Stimulated activated naive B cell treated with anti-CD40 and anti-IgM and Interleukin-4, amounts not matched to agents 10 μg/mL and 1 μg/mL and 100 μg/mL, for 72 hours (primary cell): ENCODE data around the gene KLHDC8B.

Experiments
- ATAC-seq, 2 donors: fragments of 150-1000 bp; cut with Tn5 transposase; replicated peaks; 2 replicates each; pipeline ENCODE4 v1.10.0; 2021; ENCODE audit warnings: moderate library complexity in 1 of 2
- DNase-seq: peaks from one replicate; pipeline ENCODE4 v3.0.0; 2021
- H3K27ac Mint-ChIP-seq: one replicate; pipeline ENCODE4 v1.8.0; 2022; ENCODE audit warnings: mild to moderate bottlenecking, mixed read lengths
- H3K27me3 Mint-ChIP-seq, 2 donors: one replicate each; pipeline ENCODE4 v1.8.0; 2022; ENCODE audit warnings: mixed read lengths in 2 of 2
- H3K36me3 Mint-ChIP-seq, 2 donors: one replicate each; pipeline ENCODE4 v1.8.0; 2022; ENCODE audit warnings: mixed read lengths in 2 of 2, mild to moderate bottlenecking in 1 of 2
- H3K4me1 Mint-ChIP-seq, 2 donors: one replicate each; pipeline ENCODE4 v1.8.0; 2022; ENCODE audit warnings: mixed read lengths in 2 of 2, mild to moderate bottlenecking in 1 of 2
- H3K4me3 Mint-ChIP-seq, 2 donors: one replicate each; pipeline ENCODE4 v1.8.0; 2022; ENCODE audit warnings: mild to moderate bottlenecking in 2 of 2, mixed read lengths in 2 of 2, moderate library complexity in 1 of 2
- H3K9me3 Mint-ChIP-seq, 2 donors: one replicate each; pipeline ENCODE4 v1.8.0; 2022; ENCODE audit warnings: mixed read lengths in 2 of 2, mild to moderate bottlenecking in 1 of 2

Gene KLHDC8B

DNA sequence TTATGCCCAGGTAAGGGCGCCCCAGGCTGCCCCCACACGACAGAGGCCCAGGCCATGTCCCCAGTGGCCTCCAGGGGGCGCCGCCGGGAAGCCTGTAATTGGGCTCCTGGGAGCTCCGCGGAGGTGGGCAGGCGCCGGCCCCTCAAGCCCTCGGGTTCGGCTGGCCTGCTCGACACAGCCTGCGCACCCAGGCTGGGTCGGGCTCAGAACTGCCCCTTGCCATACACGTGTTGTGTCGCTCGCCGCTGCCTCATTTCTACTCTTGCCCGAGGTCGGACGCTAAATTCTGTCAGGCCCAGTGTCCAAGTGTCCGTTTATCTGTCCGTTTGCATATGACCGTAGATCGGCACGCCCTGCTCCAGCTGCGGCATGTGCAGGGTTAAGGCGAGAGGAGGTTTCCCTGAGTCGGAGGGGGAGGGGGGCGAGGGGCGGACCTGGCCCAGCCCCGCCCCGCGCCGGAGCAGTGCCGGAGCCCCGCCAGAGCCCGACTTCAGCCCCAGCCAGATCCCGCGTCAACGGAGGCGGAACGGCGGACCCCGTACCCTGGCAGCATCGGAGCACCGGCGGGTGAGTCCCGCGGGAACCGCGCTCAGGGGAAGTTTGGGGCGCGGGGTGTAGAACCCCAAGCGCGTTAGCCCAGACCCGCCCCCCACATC is at the start of gene KLHDC8B:
Gene KLHDC8B, plus strand, starts transcription at position 480 of the 656 bp plus-strand sequence. CDS start 1,172 bp downstream, outside the sequence.
- peaks cover 0 to 5% of the 10 kb centered on the region in 2 donors for H3K27me3 Mint-ChIP-seq
- H3K9me3 Mint-ChIP-seq: no peaks in the 10 kb centered on the region
- peak within 1 kb of the TSS; percentile 85 to 88 for H3K4me3 Mint-ChIP-seq
- H3K36me3 Mint-ChIP-seq: no peaks in the 10 kb centered on the region
- peak; percentile 64 for DNase-seq
- ATAC-seq: peak; percentile 86 to 89
- peak within 1 kb of the TSS; percentile 51 for H3K27ac Mint-ChIP-seq
- H3K4me1 Mint-ChIP-seq: peaks cover 10 to 21% of the 10 kb centered on the region in 2 donors

- ATAC-seq: no peak
- Mint-ChIP-seq H3K36me3 (peaks cover 10% of the 10 kb centered on the region in 2 donors), H3K9me3 (no peaks in the 10 kb centered on the region), H3K27me3 (no peaks in the 10 kb centered on the region), H3K4me3 (peak overlapping the region; percentile 39 to 88), H3K27ac (peak overlapping the region; percentile 94), H3K4me1 (peaks cover 10 to 23% of the 10 kb centered on the region in 2 donors)
- DNase-seq: no peak
Observed at GRCh38 chr3:49122022-49122421, 49.4 kb upstream of the KLHDC8B start.

DNA sequence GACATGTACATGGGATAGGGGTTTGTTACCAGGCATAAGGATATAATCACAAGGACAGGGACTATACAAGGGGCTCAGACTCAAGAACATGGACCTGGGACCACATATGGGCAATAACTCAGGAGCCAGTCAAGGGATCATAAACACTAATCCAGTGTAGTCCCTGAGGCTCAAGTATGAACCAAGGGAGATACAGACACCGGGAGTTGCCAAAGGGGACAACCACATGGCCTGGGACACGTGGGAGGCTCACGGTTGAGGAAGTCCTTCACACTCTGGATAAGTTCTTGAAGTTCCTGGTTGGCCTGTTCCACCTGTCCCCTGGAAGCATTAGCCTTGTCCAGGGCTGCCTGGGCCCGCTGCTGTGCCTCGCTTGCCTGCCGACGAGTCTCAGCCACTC is 48.9 kb upstream of the KLHDC8B start:
- no peaks in the 10 kb centered on the region for H3K27me3 Mint-ChIP-seq
- H3K27ac Mint-ChIP-seq: no peak overlapping the region
- H3K36me3 Mint-ChIP-seq: peaks cover 8 to 10% of the 10 kb centered on the region in 2 donors
- no peak for ATAC-seq
- H3K4me3 Mint-ChIP-seq: no peak overlapping the region
- peaks cover 10 to 23% of the 10 kb centered on the region in 2 donors for H3K4me1 Mint-ChIP-seq
- no peak for DNase-seq
- H3K9me3 Mint-ChIP-seq: no peaks in the 10 kb centered on the region

DNA sequence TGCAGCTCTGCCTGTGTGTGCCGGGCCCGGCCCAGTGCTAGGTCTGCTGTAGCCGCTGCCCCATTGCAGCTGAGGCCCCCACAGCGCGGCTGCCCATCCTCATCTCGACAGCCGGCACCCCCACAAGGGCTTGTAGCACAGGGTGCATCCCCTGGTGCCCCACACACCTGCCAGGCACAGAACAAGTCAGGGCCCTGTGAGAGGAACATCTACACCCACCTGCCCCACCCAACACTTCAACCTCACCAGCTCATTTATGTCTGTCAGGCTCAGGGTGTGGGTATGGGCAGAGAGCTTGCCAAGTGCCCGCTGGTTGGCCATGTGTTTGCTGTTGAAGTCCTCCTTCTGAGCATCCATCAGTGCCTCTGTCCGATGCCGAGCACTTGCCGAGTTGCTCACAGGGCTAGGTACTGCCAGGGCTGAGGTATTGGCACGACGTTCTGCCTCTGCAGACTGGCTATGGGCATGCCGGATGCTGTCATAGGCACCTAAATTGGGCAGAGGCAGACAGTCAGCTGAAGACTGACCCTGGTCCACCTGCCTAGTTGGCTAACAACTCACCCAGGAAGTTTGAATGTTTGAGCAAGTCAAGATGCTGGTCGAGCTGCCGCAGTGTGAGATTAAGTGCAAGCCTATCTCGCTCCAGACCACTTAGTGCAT is 48.4 kb upstream of the KLHDC8B start:
- no peak overlapping the region for H3K4me3 Mint-ChIP-seq
- ATAC-seq: no peak

GRCh38 chr3:49123687-49124086 is 47.7 kb upstream of the KLHDC8B start:
- Mint-ChIP-seq H3K36me3 (peaks cover 4 to 6% of the 10 kb centered on the region in 2 donors), H3K27me3 (no peaks in the 10 kb centered on the region), H3K4me3 (no peak overlapping the region), H3K4me1 (peaks cover 10 to 23% of the 10 kb centered on the region in 2 donors), H3K27ac (no peak overlapping the region), H3K9me3 (no peaks in the 10 kb centered on the region)
- DNase-seq (no peak), ATAC-seq (no peak)

More for the DNA sequence above, 48.4 kb upstream of the KLHDC8B start:
- Mint-ChIP-seq H3K9me3 (no peaks in the 10 kb centered on the region), H3K36me3 (peaks cover 4 to 6% of the 10 kb centered on the region in 2 donors), H3K27ac (no peak overlapping the region), H3K27me3 (no peaks in the 10 kb centered on the region), H3K4me1 (peaks cover 10 to 23% of the 10 kb centered on the region in 2 donors)
- no peak for DNase-seq

- no peaks in the 10 kb centered on the region for H3K27me3 Mint-ChIP-seq
- ATAC-seq (no peak), DNase-seq (no peak)
- H3K4me1 Mint-ChIP-seq: peaks cover 8 to 18% of the 10 kb centered on the region in 2 donors
- H3K27ac Mint-ChIP-seq: no peak overlapping the region
- peaks cover under 1 to 1% of the 10 kb centered on the region in 2 donors for H3K36me3 Mint-ChIP-seq
- H3K4me3 Mint-ChIP-seq: no peak overlapping the region
- no peaks in the 10 kb centered on the region for H3K9me3 Mint-ChIP-seq
Observed at GRCh38 chr3:49124203-49124602, 47.2 kb upstream of the KLHDC8B start.

GRCh38 chr3:49124991-49125670 is 46.3 kb upstream of the KLHDC8B start:
- DNase-seq: no peak
- no peak overlapping the region for H3K27ac Mint-ChIP-seq

GRCh38 chr3:49131040-49131439 is 40.4 kb upstream of the KLHDC8B start:
- Mint-ChIP-seq H3K4me1 (peaks cover 6 to 13% of the 10 kb centered on the region in 2 donors), H3K4me3 (no peak overlapping the region), H3K36me3 (no peaks in the 10 kb centered on the region), H3K27me3 (peaks cover 22 to 41% of the 10 kb centered on the region in 2 donors), H3K27ac (no peak overlapping the region), H3K9me3 (no peaks in the 10 kb centered on the region)
- DNase-seq (no peak), ATAC-seq (no peak)

More at GRCh38 chr3:49124991-49125670, 46.3 kb upstream of the KLHDC8B start:
- Mint-ChIP-seq H3K36me3 (no peaks in the 10 kb centered on the region), H3K4me1 (peaks cover 4 to 11% of the 10 kb centered on the region in 2 donors), H3K4me3 (no peak overlapping the region), H3K9me3 (no peaks in the 10 kb centered on the region), H3K27me3 (peaks cover 0 to 4% of the 10 kb centered on the region in 2 donors)
- no peak for ATAC-seq

DNA sequence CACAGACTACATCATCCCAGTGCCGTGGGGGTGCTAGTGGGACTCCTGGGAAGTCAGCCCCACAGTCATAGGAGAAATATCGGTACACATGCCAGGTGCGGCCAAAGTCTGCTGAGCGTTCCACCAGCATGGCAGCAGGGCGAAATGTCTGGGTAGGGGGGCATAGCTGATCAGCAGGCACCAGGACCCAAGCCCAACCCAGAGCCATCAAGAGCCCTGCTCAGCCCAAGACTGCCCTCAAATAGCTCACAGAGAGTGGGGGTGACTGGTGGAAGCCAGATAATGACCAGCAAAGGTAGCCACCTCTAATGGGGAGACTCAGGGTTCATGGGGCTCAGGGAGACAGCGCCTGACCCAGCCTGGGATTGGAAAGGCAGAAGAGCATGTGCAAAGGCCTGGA is 39.8 kb upstream of the KLHDC8B start:
- H3K4me3 Mint-ChIP-seq: no peak overlapping the region
- DNase-seq: no peak
- H3K27ac Mint-ChIP-seq: no peak overlapping the region
- H3K9me3 Mint-ChIP-seq: no peaks in the 10 kb centered on the region
- no peak for ATAC-seq
- H3K27me3 Mint-ChIP-seq: peaks cover 22 to 41% of the 10 kb centered on the region in 2 donors
- no peaks in the 10 kb centered on the region for H3K36me3 Mint-ChIP-seq
- peaks cover 6 to 13% of the 10 kb centered on the region in 2 donors for H3K4me1 Mint-ChIP-seq

GRCh38 chr3:49132073-49132436 is 39.3 kb upstream of the KLHDC8B start:
- Mint-ChIP-seq H3K27ac (no peak overlapping the region), H3K27me3 (peaks cover 22 to 41% of the 10 kb centered on the region in 2 donors), H3K4me3 (no peak overlapping the region), H3K9me3 (no peaks in the 10 kb centered on the region), H3K4me1 (peaks cover 6 to 13% of the 10 kb centered on the region in 2 donors), H3K36me3 (no peaks in the 10 kb centered on the region)
- no peak for ATAC-seq
- DNase-seq: no peak

- Mint-ChIP-seq H3K27me3 (peaks cover 26 to 44% of the 10 kb centered on the region in 2 donors), H3K4me1 (peaks cover 6 to 13% of the 10 kb centered on the region in 2 donors), H3K27ac (peak within 1 kb of the TSS; percentile 17), H3K36me3 (no peaks in the 10 kb centered on the region), H3K4me3 (peak within 1 kb of the TSS; percentile 58 to 64), H3K9me3 (no peaks in the 10 kb centered on the region)
- ATAC-seq: peak in 1 of 2 donors; percentile 27
- DNase-seq: no peak
Observed at GRCh38 chr3:49132437-49133225, 38.8 kb upstream of the KLHDC8B start, which contains the start of gene LAMB2. TSS of gene LAMB2 (minus strand) at chr3:49133050. CDS start at chr3:49132867, 183 bp downstream.

- Mint-ChIP-seq H3K4me3 (peak overlapping the region; percentile 58 to 64), H3K27me3 (peaks cover 30 to 47% of the 10 kb centered on the region in 2 donors), H3K27ac (peak overlapping the region; percentile 17), H3K36me3 (no peaks in the 10 kb centered on the region), H3K4me1 (peaks cover 6 to 13% of the 10 kb centered on the region in 2 donors), H3K9me3 (no peaks in the 10 kb centered on the region)
- DNase-seq (no peak), ATAC-seq (peak; percentile 12 to 31)
Observed at GRCh38 chr3:49133226-49133951, 38.0 kb upstream of the KLHDC8B start.

DNA sequence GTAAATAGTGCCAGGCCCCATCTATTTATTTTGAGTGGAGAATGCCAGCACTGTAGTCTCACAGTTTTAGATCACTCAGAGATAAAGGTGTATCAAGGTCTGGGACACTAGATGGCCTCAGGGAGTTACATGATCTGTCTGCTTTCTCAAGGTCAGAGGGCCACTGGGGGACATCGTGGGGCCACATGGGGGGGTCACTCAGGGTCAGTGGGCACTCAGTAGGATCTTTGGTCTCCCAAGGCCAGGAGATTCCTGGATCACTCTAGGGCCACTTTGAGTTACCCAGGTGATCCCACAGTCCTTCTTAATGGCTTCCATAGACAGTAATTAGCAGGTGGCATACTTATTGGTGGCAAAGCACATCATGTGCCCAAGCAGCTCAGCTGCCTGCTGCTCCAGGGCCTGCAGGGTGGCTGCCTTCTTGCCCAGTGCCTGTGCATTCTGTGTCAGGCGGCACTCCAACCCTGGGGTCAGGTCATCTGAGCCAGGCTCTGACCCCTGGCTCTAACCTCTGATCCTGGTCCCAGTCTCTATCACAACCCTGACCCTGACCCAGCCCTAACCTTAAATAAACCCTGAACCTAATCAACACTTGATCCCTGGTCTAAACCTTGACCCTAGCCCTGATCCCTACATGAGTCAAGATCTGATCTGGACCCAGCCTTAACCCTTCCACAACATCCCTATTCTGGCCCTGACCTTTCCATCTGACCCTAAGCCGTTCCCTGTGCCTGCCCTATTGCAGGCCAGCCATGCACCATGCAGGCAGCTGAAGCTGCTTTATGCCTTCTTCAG is 36.7 kb upstream of the KLHDC8B start:
- no peak for ATAC-seq
- peaks cover 31 to 43% of the 10 kb centered on the region in 2 donors for H3K27me3 Mint-ChIP-seq
- peaks cover 6 to 13% of the 10 kb centered on the region in 2 donors for H3K4me1 Mint-ChIP-seq
- no peaks in the 10 kb centered on the region for H3K36me3 Mint-ChIP-seq
- no peak overlapping the region for H3K4me3 Mint-ChIP-seq
- no peak overlapping the region for H3K27ac Mint-ChIP-seq
- no peaks in the 10 kb centered on the region for H3K9me3 Mint-ChIP-seq
- DNase-seq: no peak
